ELF-1 (cell line): Measurements from ENCODE around the gene GPATCH3.
"Not testable (repeated sequence)": the region's sequence is repeated elsewhere in the genome, so short reads cannot be mapped to it uniquely, and the experiment has no call there.

Experiments used
- DNase-seq: peaks from one replicate; pipeline ENCODE4 v3.0.0-alpha.2; 2016; ENCODE audit warnings: low read depth, low spot score

GPATCH3 gene

GRCh38 chr1:26913389-26913753 is 13.1 kb upstream of the GPATCH3 start:
- DNase-seq: no peak

- no peak for DNase-seq
These were observed 11.9 kb upstream of the GPATCH3 start for GRCh38 chr1:26912147-26912490.

- DNase-seq: no peak
These were observed 11.3 kb upstream of the GPATCH3 start for GRCh38 chr1:26911399-26912146.

- no peak for DNase-seq
These were observed 10.3 kb upstream of the GPATCH3 start for GRCh38 chr1:26910343-26911160.

- DNase-seq: no peak
These were observed 9.7 kb upstream of the GPATCH3 start for GRCh38 chr1:26909951-26910342.

- peak; percentile 87 for DNase-seq
These were observed 7.0 kb upstream of the GPATCH3 start for GRCh38 chr1:26907071-26907917.

GRCh38 chr1:26900815-26901511 is 696 bp upstream of the GPATCH3 start:
- no peak for DNase-seq

GRCh38 chr1:26897351-26897750 is 2.9 kb downstream of the GPATCH3 start:
- no peak for DNase-seq

- no peak for DNase-seq
These were observed 6.0 kb downstream of the GPATCH3 start for GRCh38 chr1:26894263-26894662.

GRCh38 chr1:26890467-26890796 is 9.8 kb downstream of the GPATCH3 start:
- DNase-seq: no peak

- peak; percentile 87 for DNase-seq
These were observed 10.5 kb downstream of the GPATCH3 start, which contains the start of gene GPN2 for GRCh38 chr1:26889551-26890466. GPN2 (minus strand) TSS chr1:26890283; CDS start chr1:26890096, 187 bp downstream.

GRCh38 chr1:26888231-26888630 is 12.0 kb downstream of the GPATCH3 start:
- DNase-seq: no peak

GRCh38 chr1:26887125-26887524 is 13.1 kb downstream of the GPATCH3 start:
- no peak for DNase-seq

GRCh38 chr1:26882696-26883463 is 17.4 kb downstream of the GPATCH3 start:
- no peak for DNase-seq

- not testable (repeated sequence) for DNase-seq
These were observed 18.7 kb downstream of the GPATCH3 start for GRCh38 chr1:26881611-26882010.

- DNase-seq: no peak
These were observed 20.5 kb downstream of the GPATCH3 start for GRCh38 chr1:26879793-26880192.

GRCh38 chr1:26877326-26877725 is 22.9 kb downstream of the GPATCH3 start:
- DNase-seq: no peak

GRCh38 chr1:26874896-26875295 is 25.4 kb downstream of the GPATCH3 start:
- peak; percentile 46 for DNase-seq

GRCh38 chr1:26873097-26873496 is 27.2 kb downstream of the GPATCH3 start:
- DNase-seq: not testable (repeated sequence)
